ENCODE data around the gene S100A6. TPM values are rescaled to one million over a fixed set of nuclear protein-coding genes. Genes with fewer than 3 reads are reported as not detected.
"Not testable (repeated sequence)": the region's sequence is repeated elsewhere in the genome, so short reads cannot be mapped to it uniquely, and the experiment has no call there.

Gene S100A6
- total RNA-seq, 1 experiment from 2014 or later = 1,633 TPM

- H3K9me2 ChIP-seq (ENCODE audit: insufficient read depth); H3K36me3 ChIP-seq (ENCODE audit: control insufficient read depth in 1 of 2, insufficient read depth in 2 of 2, low read length in 2 of 2); H3K79me2 ChIP-seq (ENCODE audit: insufficient read depth, low read length); H3K9me3 ChIP-seq (ENCODE audit: control insufficient read depth in 1 of 2, insufficient read depth in 1 of 2, low read depth in 1 of 2, low read length in 2 of 2); H2AFZ ChIP-seq (ENCODE audit: low read depth, low read length, poor library complexity, severe bottlenecking); intact Hi-C loops (cut with micrococcal nuclease); H3K27me3 ChIP-seq (ENCODE audit: insufficient read depth, low read length); H3K4me3 ChIP-seq (replicated peaks in 1 of 2; ENCODE audit: low read depth in 1 of 2, low read length in 2 of 2); H3K4me2 ChIP-seq (ENCODE audit: low read length); H4K20me1 ChIP-seq (ENCODE audit: insufficient read depth); DNase-seq (ENCODE audit: low read depth, low spot score); H3K9ac ChIP-seq (ENCODE audit: low read length); ATAC-seq; H3K27ac ChIP-seq (ENCODE audit: low read depth, low read length); RAD21 ChIA-PET (ENCODE audit: low non-redundant PET in 1 of 2, low total read pairs in 2 of 2, uncharacterized antibody in 2 of 2, unreplicated experiment in 2 of 2): not testable (repeated sequence)
- ChIA-PET CTCF (interaction anchor here (1.2 kb wide), 1 partner anchor 11 kb away, joined by 4 read pairs; no protein-coding TSS in a partner anchor), POLR2A (interaction anchor here (1.2 to 4.8 kb wide), 4 partner anchors 11 to 50 kb away, joined by 3 to 51 read pairs (median 4); partner anchors contain the start of gene S100A6)
- BruUV-seq (replicated peaks) = TSS peak; percentile 98
- TF ChIP-seq POLR2A (IDR thresholded peaks at IDR 0.05; ENCODE audit: borderline replicate concordance, extremely low read depth, insufficient read depth, insufficient read length) = peak; percentile 81
- peaks cover 31 to 43% of the 10 kb centered on the region in 2 experiments for H3K4me1 ChIP-seq (ENCODE audit: control insufficient read depth in 1 of 2, insufficient read depth in 2 of 2, low read length in 2 of 2)
Observed at GRCh38 chr1:153522353-153523048, 13.3 kb downstream of the S100A6 start.

GRCh38 chr1:153521808-153522207 lies 14.0 kb downstream of the S100A6 start:
- H3K9me2 ChIP-seq (ENCODE audit: insufficient read depth); H3K4me2 ChIP-seq (ENCODE audit: low read length); H3K9ac ChIP-seq (ENCODE audit: low read length); DNase-seq (ENCODE audit: low read depth, low spot score); H3K27me3 ChIP-seq (ENCODE audit: insufficient read depth, low read length); intact Hi-C loops (cut with micrococcal nuclease); H3K36me3 ChIP-seq (ENCODE audit: control insufficient read depth in 1 of 2, insufficient read depth in 2 of 2, low read length in 2 of 2); H2AFZ ChIP-seq (ENCODE audit: low read depth, low read length, poor library complexity, severe bottlenecking); H3K27ac ChIP-seq (ENCODE audit: low read depth, low read length); ATAC-seq; RAD21 ChIA-PET (ENCODE audit: low non-redundant PET in 1 of 2, low total read pairs in 2 of 2, uncharacterized antibody in 2 of 2, unreplicated experiment in 2 of 2); H3K79me2 ChIP-seq (ENCODE audit: insufficient read depth, low read length); H3K9me3 ChIP-seq (ENCODE audit: control insufficient read depth in 1 of 2, insufficient read depth in 1 of 2, low read depth in 1 of 2, low read length in 2 of 2); BruUV-seq (replicated peaks); H3K4me3 ChIP-seq (replicated peaks in 1 of 2; ENCODE audit: low read depth in 1 of 2, low read length in 2 of 2); H4K20me1 ChIP-seq (ENCODE audit: insufficient read depth): not testable (repeated sequence)
- CTCF ChIA-PET = interaction anchor here (2.7 kb wide), 1 partner anchor 11 kb away, joined by 20 read pairs; no protein-coding TSS in a partner anchor
- POLR2A ChIA-PET = interaction anchor here (1.2 to 4.8 kb wide), 6 partner anchors 12 to 51 kb away, joined by 3 to 51 read pairs (median 5); partner anchors contain the start of gene S100A6
- H3K4me1 ChIP-seq (ENCODE audit: control insufficient read depth in 1 of 2, insufficient read depth in 2 of 2, low read length in 2 of 2) = peaks cover 30 to 36% of the 10 kb centered on the region in 2 experiments

All from HCT116 (cell line).